NOMO-1 treated with DMSO at 0.1 percent for 48 hours (cell line): ENCODE results near the gene GRIN2C.

Experiments used
- DNase-seq: peaks from one replicate; lab custom pipeline; 2025; ENCODE audit not compliant: unreplicated experiment; lab: John Stamatoyannopoulos, UW

Gene GRIN2C

GRCh38 chr17:74864866-74865395, 5.2 kb upstream of the GRIN2C start:
- DNase-seq: peak; percentile 34

- DNase-seq: no peak
These were observed 4.7 kb upstream of the GRIN2C start for GRCh38 chr17:74864297-74864865.

- no peak for DNase-seq
These were observed 4.0 kb upstream of the GRIN2C start for GRCh38 chr17:74863420-74864296.

- no peak for DNase-seq
These were observed 3.2 kb upstream of the GRIN2C start for GRCh38 chr17:74862919-74863318.

- DNase-seq: peak; percentile 41
These were observed 2.6 kb upstream of the GRIN2C start for GRCh38 chr17:74862108-74862901.

- no peak for DNase-seq
These were observed 2.0 kb upstream of the GRIN2C start for GRCh38 chr17:74861662-74862107.

GRCh38 chr17:74860872-74861661, 1.4 kb upstream of the GRIN2C start:
- no peak for DNase-seq

- no peak for DNase-seq
These were observed 665 bp upstream of the GRIN2C start for GRCh38 chr17:74860229-74860871.

- no peak for DNase-seq
These were observed 820 bp downstream of the GRIN2C start for GRCh38 chr17:74858672-74859458.

- DNase-seq: no peak
These were observed 2.5 kb downstream of the GRIN2C start for GRCh38 chr17:74857191-74857590.

GRCh38 chr17:74856112-74856511, 3.6 kb downstream of the GRIN2C start:
- DNase-seq: no peak

GRCh38 chr17:74855323-74855722, 4.4 kb downstream of the GRIN2C start:
- DNase-seq: no peak

- DNase-seq: no peak
These were observed 4.9 kb downstream of the GRIN2C start for GRCh38 chr17:74854792-74855191.

- no peak for DNase-seq
These were observed 6.0 kb downstream of the GRIN2C start for GRCh38 chr17:74853669-74854068.

GRCh38 chr17:74853048-74853397, 6.7 kb downstream of the GRIN2C start:
- no peak for DNase-seq

- DNase-seq: no peak
These were observed 7.2 kb downstream of the GRIN2C start for GRCh38 chr17:74852237-74853047.

- DNase-seq: no peak
These were observed 8.0 kb downstream of the GRIN2C start for GRCh38 chr17:74851612-74852236.

- no peak for DNase-seq
These were observed 8.8 kb downstream of the GRIN2C start for GRCh38 chr17:74850914-74851313.
